HG02981 (cell line): ENCODE measurements around the gene NT5C2.
"Not testable (repeated sequence)": the region's sequence is repeated elsewhere in the genome, so short reads cannot be mapped to it uniquely, and the experiment has no call there.

ENCODE experiments used
- ATAC-seq: cut with Tn5 transposase; IDR thresholded peaks from one replicate; pipeline ENCODE4 v1.9.1; 2021; ENCODE audit warnings: mild to moderate bottlenecking, moderate library complexity; ENCODE audit not compliant: unreplicated experiment

The NT5C2 gene

DNA sequence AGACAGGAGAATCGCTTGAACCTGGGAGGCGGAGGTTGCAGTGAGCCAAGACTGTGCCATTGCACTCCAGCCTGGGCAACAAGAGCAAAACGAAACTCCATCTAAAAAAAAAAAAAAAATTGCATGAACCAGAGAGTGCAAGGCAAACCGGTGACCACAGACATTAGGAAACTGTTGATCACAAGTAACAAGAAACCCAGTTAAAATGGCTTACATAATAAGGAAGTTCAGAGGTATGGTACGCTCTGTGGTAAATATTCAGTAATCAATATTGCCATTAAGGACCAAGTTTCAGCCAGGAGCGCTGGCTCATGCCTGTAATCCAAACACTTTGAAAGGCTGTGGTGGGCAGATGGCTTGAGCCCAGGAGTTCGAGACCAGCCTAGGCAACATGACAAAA is 9.2 kb upstream of the NT5C2 start:
- ATAC-seq: no peak

DNA sequence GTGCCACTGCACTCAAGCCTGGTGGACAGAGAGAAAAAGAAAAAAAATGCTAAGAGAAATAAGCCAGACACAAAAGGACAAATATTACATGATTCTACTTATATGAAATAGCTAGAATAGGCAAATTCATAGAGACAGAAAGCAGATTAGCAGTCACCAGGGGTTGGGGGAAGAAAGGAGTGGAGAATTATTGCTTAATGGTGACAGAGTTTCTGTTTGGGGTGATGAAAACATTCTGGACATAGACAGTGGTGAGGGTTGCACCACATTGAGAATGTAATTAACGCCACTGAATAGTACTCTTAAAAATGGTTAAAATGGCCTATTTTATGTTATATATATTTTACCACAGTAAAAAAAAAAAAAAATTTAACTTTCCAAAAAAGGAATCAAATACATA is 6.4 kb upstream of the NT5C2 start:
- no peak for ATAC-seq

DNA sequence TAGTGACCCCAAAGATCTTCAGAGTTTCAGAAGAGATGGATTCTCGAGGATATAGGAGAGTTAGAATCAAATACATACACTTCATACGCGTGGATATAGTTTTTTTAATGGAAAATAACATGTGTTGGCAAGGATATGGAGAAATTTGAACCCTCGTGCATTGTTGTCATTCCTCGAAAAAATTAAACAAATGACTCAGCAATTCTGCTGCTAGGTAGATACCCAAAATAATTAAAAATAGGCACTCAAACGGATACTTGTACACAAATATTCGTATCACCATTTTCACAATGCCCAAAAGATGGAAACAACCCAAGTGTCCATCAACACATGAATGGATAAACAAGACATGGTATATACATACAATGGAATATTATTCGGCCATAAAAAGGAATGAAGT is 5.6 kb upstream of the NT5C2 start:
- no peak for ATAC-seq

DNA sequence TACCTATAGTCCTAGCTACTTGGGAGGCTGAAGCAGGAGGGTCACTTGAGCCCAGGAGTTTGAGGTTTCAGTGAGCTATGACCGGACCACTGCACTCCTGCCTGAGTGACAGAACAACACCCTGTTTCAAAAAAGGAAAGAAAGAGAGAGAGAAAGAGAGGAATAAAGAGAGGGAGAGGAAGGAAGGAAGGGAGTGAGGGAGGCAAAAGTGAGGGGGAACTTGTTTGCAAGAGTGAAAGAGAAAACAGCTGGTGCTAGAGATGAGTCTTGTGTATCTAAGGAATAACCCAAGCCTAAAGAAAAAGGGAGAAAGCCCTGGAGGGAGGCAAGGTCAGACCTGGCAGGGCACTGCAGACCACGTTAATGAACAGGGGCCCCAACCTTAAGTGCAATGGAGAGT is 4.8 kb upstream of the NT5C2 start:
- ATAC-seq: no peak

DNA sequence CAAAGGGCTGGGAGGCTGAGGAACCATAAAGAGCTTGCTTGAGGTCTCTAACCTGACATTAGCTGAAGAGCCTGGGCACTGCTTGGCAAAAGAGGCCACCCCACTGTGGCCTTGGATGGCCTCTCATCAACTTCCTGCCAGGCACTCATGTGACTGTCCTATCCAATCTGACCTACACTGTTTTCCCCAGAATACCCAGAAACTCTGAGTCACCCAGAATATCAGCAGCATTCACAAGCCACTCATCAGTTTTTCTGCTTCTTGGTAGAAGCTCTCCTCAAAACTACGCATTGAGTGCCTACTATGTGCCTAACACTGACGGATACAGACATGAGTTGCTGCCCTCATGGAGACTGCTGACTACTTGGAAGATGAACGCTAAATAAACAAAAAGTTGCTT is 4.1 kb upstream of the NT5C2 start:
- no peak for ATAC-seq

DNA sequence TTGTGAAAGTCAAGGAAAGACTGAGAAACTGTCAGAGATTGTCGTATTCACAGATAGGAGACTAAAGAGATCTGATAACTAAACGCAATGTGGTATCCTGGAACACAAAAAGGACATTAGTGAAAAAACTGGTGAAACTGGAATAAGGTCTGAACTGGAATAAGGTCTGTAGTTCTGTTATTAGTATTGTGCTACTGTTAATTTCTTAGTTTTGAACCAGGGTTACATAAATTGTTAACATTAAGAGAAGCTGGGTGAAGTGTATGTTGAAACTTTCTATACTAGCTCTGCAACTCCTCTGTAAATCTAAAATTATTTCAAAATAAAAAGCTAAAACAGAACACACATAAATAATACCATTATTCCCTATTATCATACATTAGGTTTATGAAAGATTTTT is 3.4 kb upstream of the NT5C2 start:
- ATAC-seq: no peak

DNA sequence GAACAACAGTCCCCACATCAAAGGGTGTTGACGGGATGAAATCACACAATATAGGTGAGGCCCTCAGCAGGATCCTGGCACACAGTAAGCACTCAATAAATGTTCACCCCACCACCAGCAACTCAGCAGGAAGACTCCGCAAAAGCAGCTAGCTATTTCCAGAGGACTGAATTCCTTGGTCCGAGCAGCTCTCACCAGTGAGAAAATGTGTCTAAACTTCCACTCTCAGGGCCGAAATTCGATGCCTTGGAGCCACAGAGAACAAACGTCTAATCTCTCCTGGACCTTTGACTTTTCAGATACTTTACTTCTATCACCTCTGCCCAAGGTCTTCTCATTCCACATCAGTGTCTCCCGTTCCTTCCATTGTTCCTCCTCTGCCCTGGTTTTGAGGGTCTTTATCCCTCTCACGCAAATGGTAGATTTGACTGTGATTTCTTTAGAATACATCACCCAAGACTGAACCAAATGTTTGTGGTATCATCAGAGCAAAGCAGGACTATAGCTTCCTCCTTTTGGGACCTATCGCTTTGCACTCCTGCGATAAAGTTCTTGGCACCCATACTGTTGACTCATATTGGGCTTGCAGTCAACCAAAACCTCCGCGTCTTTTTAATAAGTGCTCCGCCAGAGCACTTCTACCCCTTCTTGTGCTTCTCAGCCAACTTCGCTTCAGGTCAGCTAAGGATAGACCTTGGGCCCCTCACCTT is 903 bp upstream of the NT5C2 start:
- no peak for ATAC-seq

DNA sequence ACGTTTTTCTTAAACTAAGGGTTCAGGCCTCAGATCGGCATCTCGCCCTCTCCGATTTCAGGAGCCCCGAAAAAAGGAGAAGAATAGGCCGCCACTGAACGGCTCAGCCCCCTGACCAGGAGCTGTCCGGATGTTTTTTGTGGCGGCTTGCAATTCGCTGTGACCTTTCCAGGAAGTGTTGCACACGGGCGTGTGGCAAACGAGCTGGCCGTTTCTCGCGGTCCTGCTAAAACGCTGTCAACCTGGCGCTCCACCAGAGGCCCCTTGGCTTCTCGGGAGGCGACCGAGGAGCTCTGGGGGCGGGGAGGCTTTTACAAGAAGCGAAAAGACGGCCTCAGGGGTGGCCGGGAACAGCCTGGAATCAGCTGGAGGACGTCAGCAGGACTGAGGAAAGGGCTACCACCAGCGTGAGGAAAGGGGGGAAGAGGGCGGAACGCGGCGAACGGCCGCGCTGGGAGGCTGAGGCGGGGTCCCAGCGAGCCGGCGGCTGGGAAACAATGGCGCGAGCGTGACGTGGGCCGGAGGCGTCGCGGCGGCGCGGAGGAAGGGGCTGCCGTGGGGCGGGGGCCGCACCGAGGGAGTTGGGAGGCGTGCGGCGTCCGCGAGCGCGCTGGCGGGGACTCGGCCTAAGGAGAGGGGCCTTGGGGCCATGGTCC is 493 bp downstream of the NT5C2 start:
- ATAC-seq: peak; percentile 59

DNA sequence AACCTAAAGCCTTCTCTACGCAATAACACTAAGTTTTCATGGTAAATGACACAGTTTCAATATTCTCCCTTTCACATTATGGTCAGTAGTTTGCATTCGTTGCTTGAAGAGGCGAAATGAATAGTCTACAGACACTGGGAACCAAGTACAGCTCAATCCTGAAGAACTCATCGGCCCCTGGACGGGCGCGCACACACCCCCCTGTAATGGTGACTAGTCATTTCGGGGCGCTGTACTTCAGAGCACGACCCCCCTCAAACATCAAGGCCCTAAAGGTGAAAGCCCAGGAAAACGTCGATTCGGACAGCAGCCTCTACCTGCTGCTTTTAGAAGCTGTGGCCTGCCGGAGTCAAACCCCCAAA is 1.0 kb downstream of the NT5C2 start:
- ATAC-seq: no peak

DNA sequence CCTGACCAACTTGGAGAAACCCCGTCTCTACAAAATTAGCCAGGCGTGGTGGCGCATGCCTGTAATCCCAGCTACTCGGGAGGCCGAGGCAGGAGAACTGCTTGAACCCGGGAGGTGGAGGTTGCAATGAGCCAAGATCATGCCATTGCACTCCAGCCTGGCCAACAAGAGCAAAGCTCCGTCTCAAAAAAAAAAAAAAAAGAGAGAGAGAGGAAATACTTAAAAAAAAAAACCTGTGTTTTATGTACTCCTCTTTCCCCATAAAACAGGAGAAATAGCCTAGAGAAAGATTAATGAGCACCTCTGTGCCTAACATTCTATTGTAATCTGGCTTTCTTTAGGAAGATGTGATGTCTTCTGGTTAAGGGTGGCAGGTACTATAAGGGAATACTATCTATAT is 1.9 kb downstream of the NT5C2 start:
- not testable (repeated sequence) for ATAC-seq

DNA sequence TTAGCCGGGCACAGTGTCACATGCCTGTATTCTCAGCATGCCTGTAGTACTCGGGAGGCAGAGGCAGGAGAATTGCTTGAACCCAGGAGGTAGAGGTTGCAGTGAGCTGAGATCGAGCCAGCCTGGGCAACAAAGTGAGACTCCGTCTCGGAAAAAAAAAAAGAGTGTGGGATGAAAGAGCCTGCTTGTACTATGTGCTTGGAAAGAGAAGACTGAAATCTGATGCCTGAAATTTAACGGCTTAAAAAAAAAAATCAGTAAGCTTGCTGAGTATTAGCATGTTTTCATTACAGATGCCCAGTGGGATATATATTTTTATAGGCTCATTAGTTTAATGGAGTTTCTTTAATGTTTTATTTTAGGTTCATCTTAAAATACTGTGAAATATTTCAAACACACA is 4.2 kb downstream of the NT5C2 start:
- ATAC-seq: no peak

DNA sequence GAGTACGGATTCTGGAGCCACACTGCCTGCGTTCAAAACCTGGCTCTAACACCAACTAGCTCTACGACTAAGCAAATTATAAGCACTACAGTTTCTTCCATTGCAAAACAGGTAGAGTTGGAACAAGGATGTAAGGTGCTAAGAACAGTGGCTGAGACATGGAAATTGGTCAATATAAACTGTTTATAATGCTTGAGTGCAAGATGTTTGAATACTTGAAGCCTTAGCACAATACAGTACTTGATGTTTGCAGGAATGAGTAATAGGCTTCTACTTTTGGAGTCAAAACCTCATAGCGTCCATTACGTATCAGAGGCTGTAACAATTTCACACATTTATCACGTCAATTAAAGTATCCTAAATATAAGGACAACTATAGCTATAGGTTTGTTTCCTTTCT is 6.9 kb downstream of the NT5C2 start:
- no peak for ATAC-seq

DNA sequence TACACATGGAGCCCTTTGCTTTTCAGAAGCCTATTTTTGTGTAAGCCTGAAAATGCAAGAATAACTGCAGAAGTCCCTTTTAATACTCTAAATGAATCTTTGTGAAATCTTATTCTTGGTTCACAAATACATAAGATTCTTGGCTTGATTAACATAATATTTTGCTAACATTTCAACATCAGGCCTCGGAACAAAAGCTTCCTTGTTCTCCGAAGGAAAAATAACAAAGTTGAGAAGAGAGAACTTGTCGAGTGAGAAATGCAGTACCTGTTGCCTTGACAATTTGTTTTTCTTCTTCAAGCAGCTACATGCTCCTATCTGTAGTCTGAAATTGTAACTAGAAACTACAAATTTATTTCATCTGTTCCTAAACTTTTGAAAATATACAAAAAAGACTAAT is 8.5 kb downstream of the NT5C2 start:
- no peak for ATAC-seq

DNA sequence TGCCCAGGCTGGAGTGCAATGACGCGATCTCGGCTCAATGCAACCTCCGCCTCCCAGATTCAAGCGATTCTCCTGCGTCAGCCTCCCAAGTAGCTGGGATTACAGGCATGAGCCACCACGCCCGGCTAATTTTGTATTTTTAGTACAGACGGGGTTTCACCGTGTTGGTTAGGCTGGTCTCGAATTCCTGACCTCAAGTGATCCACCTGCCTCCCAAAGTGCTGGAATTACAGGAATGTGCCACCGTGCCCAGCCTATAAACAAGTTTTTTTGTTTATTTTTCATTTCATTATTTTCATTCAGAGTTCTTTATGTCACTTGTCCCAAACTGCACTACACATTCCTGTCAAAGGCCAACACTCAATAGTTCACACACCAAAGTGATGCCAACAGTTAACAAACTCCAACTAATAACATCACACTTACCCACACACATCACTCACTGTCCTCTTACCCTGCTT is 9.1 kb downstream of the NT5C2 start:
- ATAC-seq: not testable (repeated sequence)

DNA sequence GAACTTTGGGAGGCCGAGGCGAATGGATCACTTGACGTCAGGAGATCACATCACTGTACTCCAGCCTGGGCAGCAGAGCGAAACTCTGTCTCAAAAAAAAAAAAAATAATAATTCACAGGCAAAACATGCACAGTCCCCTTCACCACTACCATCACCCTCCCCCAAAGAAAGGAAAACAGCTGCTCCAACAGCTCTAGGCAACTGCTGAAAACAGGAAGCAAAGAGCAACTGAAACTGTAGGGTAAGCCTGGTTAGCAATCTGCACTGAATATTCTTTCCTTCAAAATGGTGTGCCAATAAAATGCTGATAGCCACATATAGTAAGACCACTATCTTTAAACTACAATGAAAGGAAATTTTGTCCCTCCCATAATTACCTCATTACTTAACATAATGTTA is 11.8 kb downstream of the NT5C2 start:
- peak; percentile 89 for ATAC-seq

DNA sequence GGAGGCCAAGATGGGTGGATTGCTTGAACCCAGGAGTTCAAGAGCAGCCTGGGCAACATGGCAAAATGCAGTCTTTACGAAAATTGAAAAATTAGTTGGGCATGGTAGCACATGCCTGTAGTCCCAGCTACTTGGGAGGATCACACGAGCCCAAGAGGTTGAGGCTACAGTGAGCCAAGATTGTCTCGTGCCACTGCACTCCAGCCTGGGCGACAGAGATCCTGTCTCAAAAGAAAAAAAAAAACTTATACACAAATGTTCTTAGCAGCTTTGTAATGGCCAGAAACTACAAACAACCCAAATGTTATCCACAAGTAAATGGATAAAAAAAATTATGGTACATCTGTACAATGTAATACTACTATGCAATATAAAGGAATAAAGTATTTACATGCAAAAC is 12.6 kb downstream of the NT5C2 start:
- ATAC-seq: no peak

DNA sequence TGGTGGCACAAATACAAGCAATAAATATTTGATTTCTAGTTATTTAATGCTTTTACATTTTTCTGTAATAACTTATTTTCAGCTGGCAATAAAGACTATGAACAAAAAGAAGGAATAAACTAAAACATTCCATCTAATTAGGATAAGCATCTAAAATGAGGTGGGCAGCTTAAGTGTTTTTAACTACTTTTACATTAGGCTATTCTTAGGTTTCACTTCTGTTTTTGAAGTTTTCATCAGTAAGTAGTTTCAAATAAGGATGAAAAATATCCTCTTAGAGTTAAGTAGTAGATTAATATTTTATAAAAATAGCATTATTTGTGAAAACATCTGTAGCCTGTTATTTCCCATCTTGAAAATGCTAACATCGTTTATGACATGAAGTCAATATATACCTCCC is 15.9 kb downstream of the NT5C2 start:
- no peak for ATAC-seq

DNA sequence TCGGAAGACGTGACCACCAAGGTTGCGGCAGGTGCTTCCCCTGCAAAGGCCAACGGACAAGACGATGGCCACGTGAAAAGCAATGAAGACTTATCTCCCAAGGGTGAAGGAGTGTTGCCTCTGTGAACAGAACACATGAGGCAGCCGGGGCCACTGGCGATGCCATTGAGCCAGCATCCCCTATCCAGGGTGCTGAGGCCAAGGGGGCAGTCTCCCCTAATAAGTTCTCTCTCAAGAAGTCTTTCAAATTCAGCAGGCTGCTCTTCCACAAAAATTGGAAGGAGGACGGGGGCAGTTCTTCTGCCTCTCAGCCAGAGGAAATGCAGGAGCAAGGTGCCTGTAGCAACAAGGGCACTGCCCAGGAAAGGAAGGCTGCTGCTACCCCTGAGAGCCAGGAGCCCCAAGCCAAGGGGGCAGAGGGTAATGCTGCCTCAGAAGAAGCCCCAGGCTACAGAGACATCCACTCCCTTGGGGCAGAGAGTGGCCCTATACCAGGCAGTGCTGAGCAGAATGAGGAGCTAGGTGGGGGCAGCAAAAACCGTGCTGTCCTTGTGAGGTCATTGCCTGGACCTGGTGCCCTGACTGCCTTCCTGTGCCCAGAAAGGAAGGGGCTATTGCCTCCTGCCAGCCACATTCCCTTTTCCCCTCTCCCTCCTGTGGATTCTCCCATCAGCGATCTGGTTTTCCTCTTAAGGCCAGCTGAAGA is 17.3 kb downstream of the NT5C2 start:
- no peak for ATAC-seq

DNA sequence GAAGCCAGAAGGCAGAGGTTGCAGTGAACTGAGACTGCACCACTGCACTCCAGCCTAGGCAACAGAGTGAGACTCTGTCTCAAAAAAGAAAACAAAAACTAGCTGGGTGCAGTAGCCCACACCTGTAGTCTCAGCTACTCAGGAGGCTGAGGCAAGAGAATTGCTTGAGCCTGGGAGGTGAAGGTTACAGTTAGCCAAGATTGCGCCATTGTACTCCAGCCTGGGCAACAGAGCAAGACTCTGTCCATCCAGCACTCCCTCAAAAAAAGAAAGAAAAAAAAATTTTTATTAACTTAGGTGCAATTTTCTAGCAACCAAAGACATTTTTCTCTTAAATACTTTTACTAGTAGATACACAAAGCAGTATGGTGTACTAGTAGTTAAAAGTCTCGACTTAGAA is 18.7 kb downstream of the NT5C2 start:
- not testable (repeated sequence) for ATAC-seq

DNA sequence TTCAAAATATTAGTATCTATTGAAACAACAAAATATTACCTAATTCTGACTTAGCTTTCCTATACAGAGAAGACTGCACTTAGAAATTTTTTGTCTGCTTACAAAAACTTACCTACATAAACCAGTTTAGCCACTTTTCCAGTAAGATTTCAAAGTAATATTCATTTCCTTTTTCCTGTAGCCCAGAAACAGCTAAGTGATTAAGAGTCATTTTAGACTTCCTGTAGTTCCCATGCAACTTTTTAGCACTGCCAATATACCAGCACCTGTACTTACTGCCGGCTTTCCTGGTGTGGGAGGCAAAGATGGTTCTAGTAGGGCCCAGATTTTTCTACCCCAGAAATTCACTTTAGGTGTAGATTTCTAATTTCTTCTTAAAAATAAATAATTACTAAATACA is 21.8 kb downstream of the NT5C2 start:
- no peak for ATAC-seq

DNA sequence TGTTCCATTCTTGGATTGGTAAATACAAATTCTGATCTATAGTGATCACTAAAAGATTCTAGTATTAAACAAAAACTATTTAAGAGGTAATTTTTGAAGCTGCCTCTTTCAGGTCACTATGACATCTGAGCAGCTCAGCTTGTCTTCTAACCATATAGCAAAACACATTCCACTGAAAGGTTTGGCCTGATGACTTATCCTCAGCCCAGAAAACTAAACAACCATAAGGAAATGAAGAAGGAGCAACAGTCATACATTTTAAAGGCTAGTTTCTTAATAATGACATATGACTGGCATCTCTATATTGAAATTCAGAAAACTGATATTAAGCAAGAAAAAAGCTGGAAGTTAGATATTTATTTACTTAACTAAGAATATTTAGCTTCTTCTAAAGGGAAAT is 24.6 kb downstream of the NT5C2 start:
- ATAC-seq: no peak

DNA sequence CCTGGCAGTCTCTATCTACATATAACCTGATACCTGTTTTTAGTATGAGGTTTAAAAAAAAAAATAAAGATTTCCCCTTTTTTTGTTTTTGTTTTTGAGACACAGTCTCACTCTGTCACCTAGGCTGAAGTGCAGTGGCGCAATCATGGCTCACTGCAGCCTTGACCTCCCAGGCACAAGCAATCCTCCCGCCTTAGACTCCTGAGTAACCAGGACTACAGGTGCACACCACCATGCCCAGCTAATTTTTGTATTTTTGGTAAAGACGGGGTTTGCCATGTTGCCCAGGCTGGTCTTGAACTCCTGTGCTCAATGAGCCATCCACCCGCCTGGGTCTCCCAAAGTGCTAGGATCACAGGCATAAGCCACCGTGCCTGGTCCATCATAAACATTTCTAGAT is 25.5 kb downstream of the NT5C2 start:
- ATAC-seq: not testable (repeated sequence)
